Peyer's patch (tissue), 4 donors: ENCODE results near the gene EXOC4. TPM values are rescaled to one million over a fixed set of nuclear protein-coding genes. Genes with fewer than 3 reads are reported as not detected.

Source experiments
- DNase-seq, 3 donors: peaks; one replicate each; pipeline ENCODE4 v3.0.0-alpha.2; 2017 to 2019
- H3K27ac ChIP-seq, 4 donors: fragments of 200-600 bp; sonication (generic); one replicate each; pipeline ENCODE4 v1.5.1; 2016 to 2019
- H3K27me3 ChIP-seq, 2 donors: fragments of 200-600 bp; sonication (generic); one replicate each; pipeline ENCODE4 v1.5.1; 2019
- H3K36me3 ChIP-seq, 3 donors: fragments of 200-600 bp; sonication (generic); one replicate each; pipeline ENCODE4 v1.5.1; 2016 to 2019
- H3K4me1 ChIP-seq, 4 donors: fragments of 200-600 bp; sonication (generic); one replicate each; pipeline ENCODE4 v1.5.1; 2016 to 2019
- H3K4me3 ChIP-seq, 4 donors: fragments of 200-600 bp; sonication (generic); 1 replicate in 3 of 4; 2 replicates in 1 of 4; pipeline ENCODE4 v1.5.1; 2016 to 2019; ENCODE audit warnings: mild to moderate bottlenecking in 1 of 4
- H3K9me3 ChIP-seq, 4 donors: fragments of 200-600 bp; sonication (generic); one replicate each; pipeline ENCODE4 v1.5.1; 2016 to 2019; ENCODE audit warnings: mild to moderate bottlenecking in 1 of 4
- CTCF ChIP-seq, 6 experiments: fragments of 450-650 bp in 4 of 6; fragments of 200-600 bp in 2 of 6; sonication (generic) in 1 of 6; IDR thresholded peaks; one replicate each; pipeline ENCODE4 v1.5.1; 2017 to 2019; ENCODE audit warnings: antibody characterized with exemption in 6 of 6, mild to moderate bottlenecking in 3 of 6, moderate library complexity in 1 of 6
- POLR2A ChIP-seq, 2 donors: fragments of 450-650 bp; IDR thresholded peaks; one replicate each; pipeline ENCODE4 v1.5.1; 2017; ENCODE audit warnings: antibody characterized with exemption in 2 of 2, mild to moderate bottlenecking in 2 of 2, moderate library complexity in 2 of 2
- small RNA-seq, 2 donors: library from RNA; depleted of rRNA; stranded (forward); fragments of <200 nt; gene quantifications; one replicate each; pipeline ENCODE3, GENCODE V24; 2016
- total RNA-seq, 4 donors: library from RNA; depleted of rRNA; stranded (reverse); fragments of >200 nt; gene quantifications; one replicate each; pipeline ENCODE4 v1.1.0, GENCODE V29; 2016

The EXOC4 gene
- total RNA-seq, 4 donors from 2014 or later: 128 to 502 (median 141) TPM

DNA sequence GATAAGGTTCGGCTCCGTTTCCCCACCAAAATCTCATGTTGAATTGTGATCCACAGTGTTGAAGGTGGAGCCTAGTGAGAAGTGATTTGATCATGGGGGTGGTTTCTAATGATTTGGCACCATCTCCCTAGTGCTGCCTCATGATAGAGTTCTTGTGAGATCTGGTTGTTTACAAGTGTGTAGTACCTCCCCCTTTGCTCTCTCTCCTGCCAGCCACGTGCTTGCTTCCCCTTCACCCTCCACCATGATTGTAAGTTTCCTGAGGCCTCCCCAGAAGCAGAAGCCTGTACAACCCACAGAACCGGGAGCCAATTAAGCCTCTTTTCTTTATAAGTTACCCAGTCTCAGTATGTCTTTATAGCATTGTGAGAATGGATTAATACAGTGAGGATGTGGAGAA is 862.1 kb downstream of the EXOC4 start:
- no peak overlapping the region for H3K4me3 ChIP-seq
- no peak for DNase-seq
- no peaks in the 10 kb centered on the region for H3K36me3 ChIP-seq
- H3K27ac ChIP-seq: no peak overlapping the region
- TF ChIP-seq POLR2A (IDR thresholded peaks at IDR 0.05): no peak
- no peak for TF ChIP-seq CTCF (IDR thresholded peaks at IDR 0.05)
- H3K4me1 ChIP-seq: no peaks in the 10 kb centered on the region
- H3K9me3 ChIP-seq: no peaks in the 10 kb centered on the region
- H3K27me3 ChIP-seq: no peaks in the 10 kb centered on the region

Small RNAs within 50 kb of the gene (small RNA-seq; reads per million reads assigned to genes)
- gene MIR6133: 0 reads per million in 2 donors

Other genes with a start within 250 kb of the EXOC4 start
- gene CHCHD3, start 171.0 kb upstream of the EXOC4 start, total RNA-seq: 100 to 1,000 TPM in 1 of 4 donors, 10 to 100 TPM in 3; 53.9 to 114 (median 84.0) TPM